ENCODE measurements around the gene ZNG1A.

DNA sequence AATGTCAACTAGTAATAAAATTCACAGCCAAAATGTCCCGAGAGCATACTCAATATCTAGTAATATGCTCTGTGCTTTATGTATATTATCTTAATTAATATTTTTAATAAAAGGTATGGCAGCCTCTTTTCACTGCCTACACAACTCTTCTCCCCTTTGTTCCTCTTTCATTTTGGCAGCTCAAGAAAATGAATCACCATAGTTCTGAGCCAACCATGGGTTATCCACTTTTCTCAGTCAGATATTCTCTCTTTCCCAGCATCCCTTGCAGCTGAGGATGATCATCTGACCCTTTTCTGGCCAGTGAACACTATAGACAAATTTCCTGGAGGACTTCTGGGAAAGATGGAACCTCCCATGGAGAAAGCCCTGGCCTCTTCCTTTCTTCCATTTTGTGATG is 27.6 kb upstream of the ZNG1A start:
- TF ChIP-seq, protein P1, sequence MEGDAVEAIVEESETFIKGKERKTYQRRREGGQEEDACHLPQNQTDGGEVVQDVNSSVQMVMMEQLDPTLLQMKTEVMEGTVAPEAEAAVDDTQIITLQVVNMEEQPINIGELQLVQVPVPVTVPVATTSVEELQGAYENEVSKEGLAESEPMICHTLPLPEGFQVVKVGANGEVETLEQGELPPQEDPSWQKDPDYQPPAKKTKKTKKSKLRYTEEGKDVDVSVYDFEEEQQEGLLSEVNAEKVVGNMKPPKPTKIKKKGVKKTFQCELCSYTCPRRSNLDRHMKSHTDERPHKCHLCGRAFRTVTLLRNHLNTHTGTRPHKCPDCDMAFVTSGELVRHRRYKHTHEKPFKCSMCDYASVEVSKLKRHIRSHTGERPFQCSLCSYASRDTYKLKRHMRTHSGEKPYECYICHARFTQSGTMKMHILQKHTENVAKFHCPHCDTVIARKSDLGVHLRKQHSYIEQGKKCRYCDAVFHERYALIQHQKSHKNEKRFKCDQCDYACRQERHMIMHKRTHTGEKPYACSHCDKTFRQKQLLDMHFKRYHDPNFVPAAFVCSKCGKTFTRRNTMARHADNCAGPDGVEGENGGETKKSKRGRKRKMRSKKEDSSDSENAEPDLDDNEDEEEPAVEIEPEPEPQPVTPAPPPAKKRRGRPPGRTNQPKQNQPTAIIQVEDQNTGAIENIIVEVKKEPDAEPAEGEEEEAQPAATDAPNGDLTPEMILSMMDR (conservative IDR thresholded peaks at IDR 0.05 in 1 of 2, IDR thresholded peaks at IDR 0.05 in 1 of 2; ENCODE audit: low read depth in 1 of 2, low read length in 2 of 2), result no peak
- no peak for TF ChIP-seq EZH2 (IDR thresholded peaks at IDR 0.05; ENCODE audit: low read length, missing control alignments)

Measured in fibroblast of lung (primary cell).